Mucosa of descending colon (tissue), 3 donors: Measurements from ENCODE around the gene SMTNL2. TPM values are rescaled to one million over a fixed set of nuclear protein-coding genes. Genes with fewer than 3 reads are reported as not detected.

Experiments
- ATAC-seq: fragments of 200-7000 bp; cut with Tn5 transposase; one replicate; pipeline ENCODE4 v1.9.1; 2020; ENCODE audit warnings: mild to moderate bottlenecking, moderate library complexity
- DNase-seq, 3 donors: peaks; one replicate each; pipeline ENCODE4 v3.0.0-alpha.2; 2020
- H3K36me3 ChIP-seq: fragments of 200-600 bp; one replicate; pipeline ENCODE4 v1.8.0; 2021; ENCODE audit warnings: low read depth, mild to moderate bottlenecking
- H3K4me1 ChIP-seq: fragments of 200-600 bp; one replicate; pipeline ENCODE4 v1.8.0; 2021; ENCODE audit warnings: low read depth, mild to moderate bottlenecking
- H3K4me3 ChIP-seq: fragments of 200-600 bp; one replicate; pipeline ENCODE4 v1.8.0; 2021; ENCODE audit warnings: mild to moderate bottlenecking
- H3K9me3 ChIP-seq: fragments of 200-600 bp; one replicate; pipeline ENCODE4 v1.8.0; 2021; ENCODE audit warnings: mild to moderate bottlenecking
- intact Hi-C, 2 donors: fragments of 100-400 bp; cut with DNase I in 1 of 2; cut with micrococcal nuclease in 1 of 2; formaldehyde crosslinking; loops; one replicate each; pipeline versions ENCODE4 v1.11.0 to v1.11.1; 2022; cut with DNase I, micrococcal nuclease
- total RNA-seq, 3 donors: library from RNA; stranded (reverse); fragmentation: NEBNext Ultra II Directional in 2 of 3; extraction: Animal tissue kit (Norgen Biotek cat#: 25700) in 2 of 3; gene quantifications; one replicate each; pipeline versions ENCODE4 v1.2.1 to v1.2.4, GENCODE V29; 2021 to 2023
- TF ChIP-seq, protein P1 (sequence below): fragments of 200-600 bp; IDR thresholded peaks from one replicate; pipeline ENCODE4 v1.8.0; 2022; ENCODE audit warnings: antibody characterized with exemption, mild to moderate bottlenecking
- donor health status: DM: no; HTN: no; CAD: no; lungs with moderate emphysema.
- donor health status: DM: no; HTN: no; CAD: no.
- donor health status: DM: no; HTN: yes; CAD: no.

The SMTNL2 gene
- total RNA-seq, 3 donors from 2014 or later = 0.12 to 1.5 (median 1.1) TPM

DNA sequence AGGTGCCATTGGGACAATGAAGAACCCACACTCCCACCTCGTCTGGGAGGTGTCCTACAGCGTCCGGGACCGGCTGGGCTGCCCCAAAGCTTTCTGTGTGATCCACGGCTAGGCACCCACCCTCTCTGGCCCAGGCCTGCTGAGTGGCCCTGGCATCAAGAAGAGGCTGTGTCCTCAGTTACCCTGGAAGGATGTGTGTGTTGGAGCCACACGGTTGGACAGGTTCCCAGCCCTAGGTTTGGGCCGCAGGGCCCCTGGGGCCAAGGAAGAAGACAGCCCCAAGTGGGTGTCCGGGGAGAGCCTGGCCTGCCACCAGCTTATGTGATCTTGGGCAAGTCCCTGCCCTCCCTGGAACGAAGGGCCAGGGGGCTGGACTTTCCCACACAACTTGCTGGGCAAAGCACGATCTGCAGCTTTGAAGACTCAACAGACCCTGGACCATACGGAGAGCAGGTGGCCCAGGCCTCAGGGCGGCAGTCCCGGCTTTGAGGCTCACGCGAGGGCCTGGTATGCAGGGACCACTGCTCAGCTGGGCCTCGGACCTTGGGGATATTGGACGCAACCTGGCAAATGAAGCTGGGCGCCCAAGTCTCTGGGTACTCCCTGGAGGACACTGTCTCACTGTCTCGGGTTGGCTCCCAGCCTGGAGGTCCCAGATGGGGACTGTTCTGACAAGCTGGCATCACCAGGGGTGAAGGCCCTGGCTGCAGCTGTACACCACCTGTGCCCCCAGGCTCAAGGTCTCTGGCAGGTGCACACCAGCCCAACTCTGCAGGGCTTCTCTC lies 46.7 kb upstream of the SMTNL2 start:
- Histone ChIP-seq H3K4me1 (peaks cover 23% of the 10 kb centered on the region), H3K36me3 (no peaks in the 10 kb centered on the region), H3K4me3 (no peak overlapping the region), H3K9me3 (no peaks in the 10 kb centered on the region)
- TF ChIP-seq, protein P1, sequence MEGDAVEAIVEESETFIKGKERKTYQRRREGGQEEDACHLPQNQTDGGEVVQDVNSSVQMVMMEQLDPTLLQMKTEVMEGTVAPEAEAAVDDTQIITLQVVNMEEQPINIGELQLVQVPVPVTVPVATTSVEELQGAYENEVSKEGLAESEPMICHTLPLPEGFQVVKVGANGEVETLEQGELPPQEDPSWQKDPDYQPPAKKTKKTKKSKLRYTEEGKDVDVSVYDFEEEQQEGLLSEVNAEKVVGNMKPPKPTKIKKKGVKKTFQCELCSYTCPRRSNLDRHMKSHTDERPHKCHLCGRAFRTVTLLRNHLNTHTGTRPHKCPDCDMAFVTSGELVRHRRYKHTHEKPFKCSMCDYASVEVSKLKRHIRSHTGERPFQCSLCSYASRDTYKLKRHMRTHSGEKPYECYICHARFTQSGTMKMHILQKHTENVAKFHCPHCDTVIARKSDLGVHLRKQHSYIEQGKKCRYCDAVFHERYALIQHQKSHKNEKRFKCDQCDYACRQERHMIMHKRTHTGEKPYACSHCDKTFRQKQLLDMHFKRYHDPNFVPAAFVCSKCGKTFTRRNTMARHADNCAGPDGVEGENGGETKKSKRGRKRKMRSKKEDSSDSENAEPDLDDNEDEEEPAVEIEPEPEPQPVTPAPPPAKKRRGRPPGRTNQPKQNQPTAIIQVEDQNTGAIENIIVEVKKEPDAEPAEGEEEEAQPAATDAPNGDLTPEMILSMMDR = no peak
- intact Hi-C loops = no loop called here
- no peak for ATAC-seq
- no peak for DNase-seq

DNA sequence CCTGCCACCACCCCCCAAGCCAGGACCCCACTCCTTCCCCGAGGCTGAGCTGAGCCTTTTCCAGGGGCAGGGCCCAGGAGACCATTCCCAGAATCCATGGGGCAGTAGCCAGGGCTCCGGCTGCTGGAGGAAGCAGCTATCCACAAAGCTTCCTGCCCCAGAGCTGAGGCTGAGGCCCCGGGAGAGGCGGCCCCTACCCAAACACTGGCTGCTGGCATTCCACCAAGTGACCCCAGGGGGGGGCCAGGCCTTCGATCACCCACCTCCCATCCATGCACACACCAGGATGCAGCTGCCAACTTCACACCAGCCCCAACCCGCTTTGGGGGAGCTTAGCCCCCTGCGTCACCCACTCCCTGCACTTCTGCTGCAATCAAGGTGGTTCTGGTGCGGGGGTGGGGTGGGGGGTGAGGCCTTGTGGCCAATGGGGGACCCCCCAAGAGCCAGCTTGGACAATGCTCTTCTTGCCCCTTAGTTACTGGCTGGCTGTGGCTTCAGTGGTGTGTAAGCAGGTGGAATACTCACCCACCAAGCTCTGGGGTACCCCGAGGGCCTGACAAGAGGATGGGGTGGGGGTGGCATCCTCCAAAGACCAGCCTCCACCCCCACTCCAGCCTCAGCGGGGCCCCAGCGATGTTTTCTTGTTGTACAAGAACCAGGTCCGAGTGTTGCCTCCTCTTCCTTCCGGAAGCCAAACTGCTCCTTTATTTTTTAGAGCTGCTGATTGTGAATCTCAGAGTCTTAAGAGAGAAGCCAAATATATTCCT lies 45.9 kb upstream of the SMTNL2 start:
- no peaks in the 10 kb centered on the region for H3K9me3 ChIP-seq
- ATAC-seq = no peak
- no peak overlapping the region for H3K4me3 ChIP-seq
- peaks cover 23% of the 10 kb centered on the region for H3K4me1 ChIP-seq
- intact Hi-C loops = no loop called here
- TF ChIP-seq, protein P1 = no peak
- no peaks in the 10 kb centered on the region for H3K36me3 ChIP-seq
- DNase-seq = no peak

DNA sequence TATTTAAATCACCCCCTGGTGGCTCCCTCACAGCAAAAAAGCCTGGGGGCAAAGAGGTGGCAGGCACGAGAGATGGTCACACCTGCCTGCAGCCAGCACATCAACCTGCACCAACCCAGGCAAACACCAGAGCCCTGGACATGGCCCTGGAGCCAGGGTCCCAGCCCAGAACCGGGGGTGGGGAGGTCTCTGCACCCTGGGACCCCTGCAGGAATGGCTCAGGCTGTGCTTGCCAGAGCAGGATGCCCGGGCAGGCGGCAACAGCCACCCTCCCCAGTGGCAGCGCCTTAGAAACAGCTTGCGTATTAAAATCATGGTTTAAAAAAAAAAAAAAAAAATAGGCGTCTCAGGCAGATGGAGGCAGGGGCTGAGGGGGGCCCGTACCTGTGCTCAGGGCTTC lies 45.3 kb upstream of the SMTNL2 start:
- H3K9me3 ChIP-seq = no peaks in the 10 kb centered on the region
- intact Hi-C loops = no loop called here
- ATAC-seq (no peak), DNase-seq (no peak)
- no peak overlapping the region for H3K4me3 ChIP-seq
- TF ChIP-seq, protein P1 = no peak
- H3K4me1 ChIP-seq = peaks cover 21% of the 10 kb centered on the region
- H3K36me3 ChIP-seq = no peaks in the 10 kb centered on the region

DNA sequence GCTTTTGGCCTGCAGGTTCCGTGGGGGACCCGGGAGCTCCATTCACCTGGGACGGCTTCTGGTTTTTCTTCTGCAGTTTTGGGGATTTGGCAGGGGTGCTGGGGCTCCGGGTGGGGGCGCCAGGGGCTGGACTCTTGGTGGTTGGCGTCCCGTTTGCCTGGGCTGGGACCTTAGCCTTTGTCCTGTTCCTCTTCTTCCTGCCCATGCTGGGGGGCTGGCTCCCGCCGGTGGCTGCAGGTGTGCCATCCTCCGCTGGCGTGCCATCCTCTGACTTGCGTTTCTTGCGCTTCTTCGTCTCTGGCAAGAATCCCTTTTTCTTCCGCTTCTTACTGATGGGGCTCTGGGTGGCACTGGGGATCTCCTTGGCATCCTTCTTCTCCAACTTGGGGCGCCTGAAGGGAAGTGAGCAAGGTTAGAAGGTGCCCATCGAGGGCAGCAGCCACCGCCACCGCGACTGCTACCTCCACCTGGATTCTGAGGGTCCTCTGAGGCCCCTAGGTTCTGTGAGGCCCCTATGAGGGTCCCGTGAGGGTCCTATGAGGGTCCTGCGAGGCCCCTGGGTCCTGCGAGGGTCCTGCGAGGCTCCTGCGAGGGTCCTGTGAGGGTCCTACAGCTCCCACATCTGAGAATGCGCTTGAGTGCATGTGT lies 44.6 kb upstream of the SMTNL2 start:
- TF ChIP-seq, protein P1 = no peak
- no peaks in the 10 kb centered on the region for H3K9me3 ChIP-seq
- no peaks in the 10 kb centered on the region for H3K36me3 ChIP-seq
- intact Hi-C loops = no loop called here
- ATAC-seq = no peak
- H3K4me3 ChIP-seq = no peak overlapping the region
- H3K4me1 ChIP-seq = peaks cover 14% of the 10 kb centered on the region
- DNase-seq = no peak

DNA sequence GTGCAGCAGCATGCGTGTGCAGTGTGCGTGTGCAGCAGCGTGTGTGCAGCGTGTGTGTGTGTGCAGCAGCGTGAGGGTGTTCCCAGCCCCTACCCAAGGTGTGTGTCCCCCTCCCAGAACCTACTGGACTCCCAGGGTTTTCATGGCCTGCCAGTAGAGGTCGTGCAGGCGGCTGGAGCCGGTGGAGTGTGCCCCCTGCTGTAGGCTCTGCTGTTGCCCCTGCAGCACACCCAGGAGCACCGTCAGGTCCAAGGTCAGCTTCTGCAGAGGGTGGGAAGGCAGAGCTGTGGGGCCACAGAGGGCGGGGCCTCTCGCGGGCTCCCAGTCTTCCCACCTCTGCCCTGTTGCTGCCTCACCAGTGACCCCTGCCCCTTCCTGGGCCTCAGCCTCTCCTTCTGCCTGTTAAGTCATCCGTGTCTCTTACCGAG lies 44.1 kb upstream of the SMTNL2 start:
- intact Hi-C loops = no loop called here
- DNase-seq = no peak
- H3K4me1 ChIP-seq = peaks cover 11% of the 10 kb centered on the region

More for the DNA sequence above, 44.1 kb upstream of the SMTNL2 start:
- TF ChIP-seq, protein P1 = no peak
- H3K4me3 ChIP-seq = no peak overlapping the region
- ATAC-seq = peak; percentile 4
- H3K9me3 ChIP-seq = no peaks in the 10 kb centered on the region
- H3K36me3 ChIP-seq = no peaks in the 10 kb centered on the region
